ENCODE data around the gene ZNF385B.

GRCh38 chr2:179686718-179687342 is 174.6 kb downstream of the ZNF385B start:
- no peak for TF ChIP-seq CTCF (IDR thresholded peaks at IDR 0.05; ENCODE audit: low read length)
- no peak for TF ChIP-seq EZH2 (optimal IDR thresholded peaks at IDR 0.05; ENCODE audit: low read depth, low read length)
- TF ChIP-seq EZH2phosphoT487 (IDR thresholded peaks at IDR 0.05; ENCODE audit: low read length) = no peak

All from MM.1S (cell line).